Measurements from ENCODE around the gene ENDOG.

Gene ENDOG

GRCh38 chr9:128802482-128802881 is 15.8 kb upstream of the ENDOG start:
- DNase-seq = no peak

DNA sequence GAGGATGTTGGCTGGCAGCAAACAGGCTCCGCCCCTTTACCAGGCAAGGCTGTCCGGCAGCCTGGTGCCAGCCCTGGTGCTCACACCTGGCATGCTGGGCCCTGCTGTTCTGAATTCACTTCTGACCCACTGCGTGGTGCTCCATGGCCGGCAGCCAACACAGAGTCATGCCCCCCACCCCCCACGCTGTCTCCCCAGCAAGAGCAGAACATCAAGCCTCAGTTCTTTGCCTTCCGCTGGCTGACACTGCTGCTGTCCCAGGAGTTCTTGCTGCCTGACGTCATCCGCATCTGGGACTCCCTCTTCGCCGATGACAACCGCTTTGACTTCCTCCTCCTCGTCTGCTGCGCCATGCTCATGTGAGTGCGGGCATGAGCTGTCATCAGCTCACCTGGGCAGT is 12.6 kb upstream of the ENDOG start:
- no peak for DNase-seq

DNA sequence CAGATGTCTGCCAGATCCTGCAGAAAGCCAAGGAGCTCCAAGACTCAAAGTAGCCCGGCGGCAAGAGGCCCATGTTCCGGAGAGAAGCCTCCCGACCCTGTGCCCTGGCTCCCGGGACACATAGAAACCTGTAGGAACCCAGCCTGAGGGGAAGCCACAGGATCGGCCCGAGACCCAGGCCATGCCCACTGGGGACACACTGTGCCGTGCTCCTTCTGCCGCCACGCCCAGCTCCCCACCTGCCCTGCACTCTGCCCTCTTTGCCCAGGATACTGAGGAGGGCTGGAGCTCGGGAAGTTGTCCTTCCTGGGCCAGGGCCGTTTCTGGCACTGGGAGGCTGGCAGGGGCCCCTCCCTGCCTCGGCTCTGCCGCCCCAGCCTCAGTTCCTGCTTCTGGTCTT is 10.5 kb upstream of the ENDOG start:
- DNase-seq = no peak

GRCh38 chr9:128808543-128808942 is 9.8 kb upstream of the ENDOG start:
- no peak for DNase-seq

DNA sequence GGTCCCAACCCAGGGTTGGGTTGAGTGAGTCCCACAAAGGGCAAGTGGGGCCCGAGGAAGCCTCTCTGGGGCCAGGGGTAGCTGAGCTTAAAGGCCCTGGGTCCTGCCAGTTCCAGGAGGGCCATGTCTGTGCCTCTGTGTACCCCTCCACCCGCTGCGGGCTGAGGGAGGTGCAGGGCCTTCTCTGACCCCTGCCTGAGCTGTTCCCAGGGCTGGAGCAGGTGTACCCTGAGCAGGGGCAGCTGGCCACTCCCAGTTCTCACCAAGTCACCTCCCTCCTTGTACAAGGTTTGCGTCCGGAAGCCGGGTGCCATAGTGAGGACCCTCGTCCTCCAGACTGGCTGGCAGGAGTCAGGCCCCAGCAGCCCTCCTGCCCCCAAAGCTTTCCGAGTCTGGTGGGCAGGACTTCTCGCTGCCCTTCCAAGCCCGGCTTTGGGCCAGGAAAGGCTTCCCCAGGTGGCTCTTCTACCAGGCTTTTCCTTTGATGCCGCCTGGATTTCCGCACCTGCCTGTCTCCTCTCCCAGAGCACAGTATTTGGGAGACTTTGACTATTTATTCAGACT is 9.2 kb upstream of the ENDOG start:
- no peak for DNase-seq

DNA sequence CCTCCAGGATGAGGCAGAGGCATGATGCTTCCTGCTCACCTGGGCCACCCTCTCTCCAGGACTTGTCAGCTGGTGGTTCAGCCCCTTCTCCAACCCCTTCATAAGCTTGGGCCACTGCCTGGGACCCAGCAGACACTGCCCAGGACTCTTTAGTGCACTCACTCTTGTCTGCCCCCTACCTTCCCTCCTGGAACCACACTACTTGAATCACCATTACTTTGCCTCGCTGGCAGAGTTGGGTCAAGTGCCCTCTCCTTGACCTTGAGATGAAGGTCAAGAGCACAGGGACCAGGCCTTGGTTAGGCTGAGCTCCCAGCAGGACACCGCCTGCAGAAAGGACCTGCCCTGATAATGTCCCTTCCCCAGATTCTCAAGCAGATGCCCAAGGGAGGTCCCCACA is 8.5 kb upstream of the ENDOG start:
- DNase-seq = no peak

GRCh38 chr9:128810873-128811272 is 7.4 kb upstream of the ENDOG start:
- DNase-seq = no peak

DNA sequence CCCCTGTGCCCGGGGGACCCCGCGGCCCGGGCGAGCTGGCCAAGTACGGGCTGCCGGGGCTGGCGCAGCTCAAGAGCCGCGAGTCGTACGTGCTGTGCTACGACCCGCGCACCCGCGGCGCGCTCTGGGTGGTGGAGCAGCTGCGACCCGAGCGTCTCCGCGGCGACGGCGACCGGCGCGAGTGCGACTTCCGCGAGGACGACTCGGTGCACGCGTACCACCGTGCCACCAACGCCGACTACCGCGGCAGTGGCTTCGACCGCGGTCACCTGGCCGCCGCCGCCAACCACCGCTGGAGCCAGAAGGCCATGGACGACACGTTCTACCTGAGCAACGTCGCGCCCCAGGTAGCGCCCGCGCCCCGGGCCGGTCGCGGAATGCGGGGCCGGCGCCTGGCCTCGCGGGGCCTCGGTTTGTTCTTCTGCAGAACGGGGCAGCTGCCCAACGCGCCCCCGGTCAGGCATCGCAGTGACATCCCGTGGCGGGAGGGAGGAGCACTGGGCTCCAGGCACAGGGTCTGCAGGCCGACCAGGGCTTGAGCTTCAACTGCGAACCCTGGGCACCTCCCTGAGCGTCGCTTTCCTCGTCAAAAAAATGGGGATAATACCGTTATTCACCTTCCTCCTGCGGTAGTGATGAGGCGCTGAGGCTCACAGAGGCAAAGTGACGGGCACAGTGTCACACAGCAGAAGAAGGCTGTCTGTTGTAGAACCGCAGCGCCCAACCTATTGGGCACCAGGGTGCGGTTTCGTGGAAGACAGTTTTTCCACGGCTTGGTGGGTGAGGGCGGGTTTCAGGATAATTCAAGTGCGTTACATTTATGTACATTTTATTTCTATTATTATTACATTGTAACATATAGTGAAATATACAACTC is 777 bp downstream of the ENDOG start:
- DNase-seq = no peak

- no peak for DNase-seq
These were observed 1.7 kb downstream of the ENDOG start for GRCh38 chr9:128819716-128820664.

DNA sequence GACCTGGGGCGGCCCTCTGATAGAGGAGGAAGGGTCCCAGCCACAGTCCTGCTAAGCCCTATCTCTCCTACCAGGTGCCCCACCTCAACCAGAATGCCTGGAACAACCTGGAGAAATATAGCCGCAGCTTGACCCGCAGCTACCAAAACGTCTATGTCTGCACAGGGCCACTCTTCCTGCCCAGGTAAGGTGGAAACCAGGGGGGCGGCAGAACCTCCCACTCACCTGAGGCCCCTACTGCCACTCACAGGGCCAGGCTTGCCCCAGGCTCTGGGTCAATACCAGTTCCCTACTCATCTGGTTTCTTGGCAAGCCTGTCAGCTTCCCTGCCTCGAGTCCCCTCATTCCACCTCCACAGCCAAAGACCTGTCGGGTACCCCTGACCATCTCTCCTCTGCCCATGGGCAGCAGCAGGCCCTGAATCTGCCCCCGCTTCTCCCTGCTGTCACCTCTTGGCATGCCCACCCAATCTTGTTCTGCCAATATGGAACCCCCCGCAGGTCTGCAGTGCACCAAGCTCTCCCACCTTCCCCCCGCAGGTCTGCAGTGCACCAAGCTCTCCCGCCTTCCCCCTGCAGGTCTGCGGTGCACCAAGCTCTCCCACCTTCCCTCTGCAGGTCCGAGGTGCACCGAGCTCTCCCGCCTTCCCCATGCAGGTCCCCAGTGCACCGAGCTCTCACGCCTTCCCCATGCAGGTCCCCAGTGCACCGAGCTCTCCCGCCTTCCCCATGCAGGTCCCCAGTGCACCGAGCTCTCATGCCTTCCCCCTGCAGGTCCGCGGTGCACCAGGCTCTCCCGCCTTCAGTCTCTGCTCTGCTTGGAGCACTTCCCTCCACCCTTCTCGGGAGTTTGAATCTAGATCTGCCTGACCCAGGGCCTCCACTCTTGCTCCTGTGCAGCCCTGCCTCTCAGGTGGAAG is 2.6 kb downstream of the ENDOG start:
- DNase-seq = no peak

GRCh38 chr9:128821584-128822406 is 3.5 kb downstream of the ENDOG start:
- no peak for DNase-seq

DNA sequence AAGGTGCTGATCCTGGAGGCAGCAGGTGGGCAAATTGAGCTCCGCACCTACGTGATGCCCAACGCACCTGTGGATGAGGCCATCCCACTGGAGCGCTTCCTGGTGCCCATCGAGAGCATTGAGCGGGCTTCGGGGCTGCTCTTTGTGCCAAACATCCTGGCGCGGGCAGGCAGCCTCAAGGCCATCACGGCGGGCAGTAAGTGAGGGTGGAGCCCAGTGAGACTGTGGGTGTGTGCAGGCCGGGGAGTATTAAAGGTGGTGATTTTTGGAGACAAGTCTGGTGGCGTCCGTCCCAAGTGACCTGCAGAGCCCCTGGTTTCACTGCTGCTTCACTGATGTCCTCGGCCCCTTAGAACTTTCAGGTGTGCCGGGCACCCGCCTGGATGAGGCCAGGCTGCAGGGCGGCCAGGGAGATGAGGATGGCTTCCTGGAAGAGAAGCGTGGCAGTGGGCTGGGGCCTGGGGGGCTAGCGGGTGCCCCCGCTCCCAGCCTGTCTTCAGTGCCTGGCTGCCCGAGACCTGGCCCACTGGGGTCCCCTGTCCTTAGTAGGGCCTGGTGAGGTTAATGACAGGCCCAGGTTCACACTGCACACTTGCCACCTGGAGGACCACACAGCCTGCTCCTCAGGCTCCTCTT is 4.2 kb downstream of the ENDOG start:
- DNase-seq = no peak

DNA sequence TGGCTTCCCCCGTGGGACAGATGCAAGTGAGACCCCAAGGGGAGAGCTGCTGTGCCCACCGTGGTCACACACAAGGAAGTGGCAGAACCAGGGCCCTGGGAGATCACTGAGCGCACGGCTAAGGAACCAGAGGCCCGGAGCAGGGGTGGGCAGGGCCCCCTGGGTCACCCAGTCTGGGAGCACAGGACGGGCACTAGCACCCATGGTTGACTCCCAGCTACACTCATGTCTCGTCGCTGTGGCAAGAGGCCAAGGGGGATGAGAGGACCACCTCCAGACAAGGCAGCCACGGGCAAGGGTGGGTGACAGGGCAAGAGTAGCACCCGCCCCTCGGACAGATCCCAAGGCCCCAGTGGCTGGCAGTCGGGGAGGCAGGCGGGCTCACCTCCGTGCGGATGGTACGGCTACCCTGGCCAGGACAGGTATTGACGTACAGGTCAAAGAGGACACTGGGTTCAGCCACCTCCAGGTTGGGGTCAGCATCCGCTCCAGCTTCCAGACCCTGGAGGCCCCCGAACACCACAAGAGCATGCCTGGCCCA is 5.1 kb downstream of the ENDOG start:
- no peak for DNase-seq

GRCh38 chr9:128823903-128824406 is 5.7 kb downstream of the ENDOG start:
- no peak for DNase-seq

- no peak for DNase-seq
These were observed 6.6 kb downstream of the ENDOG start for GRCh38 chr9:128824911-128825310.

GRCh38 chr9:128825923-128826700 is 7.8 kb downstream of the ENDOG start:
- no peak for DNase-seq

- DNase-seq = no peak
These were observed 10.0 kb downstream of the ENDOG start for GRCh38 chr9:128828267-128828666.

- DNase-seq = no peak
These were observed 10.6 kb downstream of the ENDOG start for GRCh38 chr9:128828719-128829452.

All from T1000 (cell line).